Measurements from ENCODE around the gene NAXD.

The NAXD gene

GRCh38 chr13:110574161-110574560 lies 41.2 kb upstream of the NAXD start:
- TF ChIP-seq, protein P1, sequence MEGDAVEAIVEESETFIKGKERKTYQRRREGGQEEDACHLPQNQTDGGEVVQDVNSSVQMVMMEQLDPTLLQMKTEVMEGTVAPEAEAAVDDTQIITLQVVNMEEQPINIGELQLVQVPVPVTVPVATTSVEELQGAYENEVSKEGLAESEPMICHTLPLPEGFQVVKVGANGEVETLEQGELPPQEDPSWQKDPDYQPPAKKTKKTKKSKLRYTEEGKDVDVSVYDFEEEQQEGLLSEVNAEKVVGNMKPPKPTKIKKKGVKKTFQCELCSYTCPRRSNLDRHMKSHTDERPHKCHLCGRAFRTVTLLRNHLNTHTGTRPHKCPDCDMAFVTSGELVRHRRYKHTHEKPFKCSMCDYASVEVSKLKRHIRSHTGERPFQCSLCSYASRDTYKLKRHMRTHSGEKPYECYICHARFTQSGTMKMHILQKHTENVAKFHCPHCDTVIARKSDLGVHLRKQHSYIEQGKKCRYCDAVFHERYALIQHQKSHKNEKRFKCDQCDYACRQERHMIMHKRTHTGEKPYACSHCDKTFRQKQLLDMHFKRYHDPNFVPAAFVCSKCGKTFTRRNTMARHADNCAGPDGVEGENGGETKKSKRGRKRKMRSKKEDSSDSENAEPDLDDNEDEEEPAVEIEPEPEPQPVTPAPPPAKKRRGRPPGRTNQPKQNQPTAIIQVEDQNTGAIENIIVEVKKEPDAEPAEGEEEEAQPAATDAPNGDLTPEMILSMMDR (IDR thresholded peaks at IDR 0.05; ENCODE audit: insufficient read depth, low read length, poor library complexity, severe bottlenecking) = no peak
- TF ChIP-seq EZH2phosphoT487 (conservative IDR thresholded peaks at IDR 0.05; ENCODE audit: low read length) = no peak
- Histone ChIP-seq H3K27ac (ENCODE audit: low read depth, low read length) (no peak overlapping the region), H3F3A (ENCODE audit: insufficient read depth) (no peaks in the 10 kb centered on the region), H3K27me3 (ENCODE audit: low read length) (no peaks in the 10 kb centered on the region), H3K4me2 (ENCODE audit: low read depth, low read length, poor library complexity, severe bottlenecking) (no peak overlapping the region), H3K36me3 (ENCODE audit: low read length) (no peaks in the 10 kb centered on the region), H2AFZ (ENCODE audit: low read depth, low read length, severe bottlenecking) (no peak overlapping the region), H3K4me3 (ENCODE audit: insufficient read depth, low read length, poor library complexity, severe bottlenecking) (no peak overlapping the region), H3K9me3 (ENCODE audit: insufficient read depth, low read length) (no peaks in the 10 kb centered on the region), H3K9me2 (replicated peaks; ENCODE audit: insufficient read depth, low read length) (no peaks in the 10 kb centered on the region), H3K79me2 (ENCODE audit: insufficient read depth, low read length) (no peaks in the 10 kb centered on the region), H3K9ac (ENCODE audit: low read length) (no peak overlapping the region), H4K20me1 (ENCODE audit: low read depth, low read length) (no peaks in the 10 kb centered on the region)

GRCh38 chr13:110575322-110576069 lies 39.8 kb upstream of the NAXD start:
- Histone ChIP-seq H3K36me3 (ENCODE audit: low read length) (no peaks in the 10 kb centered on the region), H3K27ac (ENCODE audit: low read depth, low read length) (no peak overlapping the region), H3K27me3 (ENCODE audit: low read length) (no peaks in the 10 kb centered on the region), H2AFZ (ENCODE audit: low read depth, low read length, severe bottlenecking) (no peak overlapping the region), H3K4me2 (ENCODE audit: low read depth, low read length, poor library complexity, severe bottlenecking) (no peak overlapping the region), H3K9me3 (ENCODE audit: insufficient read depth, low read length) (no peaks in the 10 kb centered on the region), H3K9ac (ENCODE audit: low read length) (no peak overlapping the region), H3K79me2 (ENCODE audit: insufficient read depth, low read length) (no peaks in the 10 kb centered on the region), H4K20me1 (ENCODE audit: low read depth, low read length) (no peaks in the 10 kb centered on the region), H3K4me3 (ENCODE audit: insufficient read depth, low read length, poor library complexity, severe bottlenecking) (no peak overlapping the region), H3K9me2 (replicated peaks; ENCODE audit: insufficient read depth, low read length) (no peaks in the 10 kb centered on the region), H3F3A (ENCODE audit: insufficient read depth) (no peaks in the 10 kb centered on the region)
- TF ChIP-seq EZH2phosphoT487 (conservative IDR thresholded peaks at IDR 0.05; ENCODE audit: low read length) = no peak
- TF ChIP-seq, protein P1 (IDR thresholded peaks at IDR 0.05; ENCODE audit: insufficient read depth, low read length, poor library complexity, severe bottlenecking) = no peak

DNA sequence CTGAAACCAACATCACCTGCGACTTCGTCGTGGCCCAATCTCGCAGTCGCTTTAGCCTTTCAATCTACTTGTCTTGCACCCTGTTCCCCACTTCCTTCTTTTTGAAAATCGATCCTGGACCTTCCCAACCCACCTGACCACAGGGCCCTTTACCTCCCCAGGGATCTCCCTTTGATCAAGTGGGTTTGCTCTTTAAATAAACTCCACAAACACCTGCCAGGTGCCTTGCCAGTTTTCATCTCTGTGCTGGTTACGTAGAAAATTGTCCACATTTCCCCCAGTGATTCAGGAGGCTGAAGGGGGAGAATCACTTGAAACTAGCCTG lies 39.3 kb upstream of the NAXD start:
- Histone ChIP-seq H3K79me2 (ENCODE audit: insufficient read depth, low read length) (no peaks in the 10 kb centered on the region), H4K20me1 (ENCODE audit: low read depth, low read length) (no peaks in the 10 kb centered on the region), H3K4me3 (ENCODE audit: insufficient read depth, low read length, poor library complexity, severe bottlenecking) (no peak overlapping the region), H3K36me3 (ENCODE audit: low read length) (no peaks in the 10 kb centered on the region), H2AFZ (ENCODE audit: low read depth, low read length, severe bottlenecking) (no peak overlapping the region), H3K27ac (ENCODE audit: low read depth, low read length) (no peak overlapping the region), H3F3A (ENCODE audit: insufficient read depth) (no peaks in the 10 kb centered on the region), H3K27me3 (ENCODE audit: low read length) (no peaks in the 10 kb centered on the region), H3K9me3 (ENCODE audit: insufficient read depth, low read length) (no peaks in the 10 kb centered on the region), H3K4me2 (ENCODE audit: low read depth, low read length, poor library complexity, severe bottlenecking) (no peak overlapping the region), H3K9me2 (replicated peaks; ENCODE audit: insufficient read depth, low read length) (no peaks in the 10 kb centered on the region), H3K9ac (ENCODE audit: low read length) (no peak overlapping the region)
- no peak for TF ChIP-seq EZH2phosphoT487 (conservative IDR thresholded peaks at IDR 0.05; ENCODE audit: low read length)
- TF ChIP-seq, protein P1 (IDR thresholded peaks at IDR 0.05; ENCODE audit: insufficient read depth, low read length, poor library complexity, severe bottlenecking) = no peak

Data from SU-DHL-6 (cell line).